ENCODE data around the gene CCDC112.

The CCDC112 gene, protein sequence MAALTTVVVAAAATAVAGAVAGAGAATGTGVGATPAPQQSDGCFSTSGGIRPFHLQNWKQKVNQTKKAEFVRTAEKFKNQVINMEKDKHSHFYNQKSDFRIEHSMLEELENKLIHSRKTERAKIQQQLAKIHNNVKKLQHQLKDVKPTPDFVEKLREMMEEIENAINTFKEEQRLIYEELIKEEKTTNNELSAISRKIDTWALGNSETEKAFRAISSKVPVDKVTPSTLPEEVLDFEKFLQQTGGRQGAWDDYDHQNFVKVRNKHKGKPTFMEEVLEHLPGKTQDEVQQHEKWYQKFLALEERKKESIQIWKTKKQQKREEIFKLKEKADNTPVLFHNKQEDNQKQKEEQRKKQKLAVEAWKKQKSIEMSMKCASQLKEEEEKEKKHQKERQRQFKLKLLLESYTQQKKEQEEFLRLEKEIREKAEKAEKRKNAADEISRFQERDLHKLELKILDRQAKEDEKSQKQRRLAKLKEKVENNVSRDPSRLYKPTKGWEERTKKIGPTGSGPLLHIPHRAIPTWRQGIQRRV

DNA sequence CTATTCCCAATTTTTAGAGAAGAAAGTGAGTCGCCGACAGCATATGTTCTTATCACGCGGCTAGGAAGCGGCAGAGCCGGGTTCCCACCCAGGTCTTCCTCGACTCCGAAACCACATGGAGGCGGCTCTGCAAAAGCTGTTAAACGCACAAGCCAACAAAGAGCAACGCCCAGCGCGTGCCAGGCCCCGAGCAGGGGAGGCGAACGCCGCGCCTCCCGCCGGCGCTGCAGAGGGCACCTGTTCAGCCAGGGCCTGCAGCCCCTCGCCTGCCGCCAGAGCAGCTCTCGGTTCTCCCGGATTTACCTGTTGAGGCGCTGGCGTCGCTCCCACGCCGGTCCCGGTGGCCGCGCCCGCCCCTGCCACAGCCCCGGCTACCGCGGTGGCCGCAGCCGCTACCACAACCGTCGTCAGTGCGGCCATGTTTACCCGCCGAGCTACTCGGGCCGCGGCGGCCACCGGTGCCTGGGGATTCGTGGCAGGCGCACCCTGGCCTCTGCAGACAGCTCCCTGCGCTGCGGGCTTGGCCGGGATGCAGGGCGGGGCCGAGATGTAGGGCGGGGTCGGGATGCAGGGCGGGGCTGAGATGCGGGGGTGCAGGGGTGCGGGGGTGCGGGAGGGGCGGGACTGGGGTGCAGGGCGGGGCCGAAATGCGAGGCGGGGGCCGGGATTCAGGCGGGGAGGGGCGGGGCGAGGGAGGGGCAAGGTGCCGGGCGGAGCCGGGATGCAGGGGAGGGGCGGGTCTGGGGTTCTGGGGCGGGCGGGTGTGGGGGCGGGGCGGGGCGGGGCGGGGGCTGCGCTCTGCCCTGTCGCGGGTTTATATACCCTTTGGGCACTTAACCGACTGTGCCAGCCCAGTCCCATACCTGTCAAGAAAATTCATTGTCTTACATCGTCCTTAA lies at the start of gene CCDC112:
TSS of gene CCDC112 (minus strand) at position 531 of the 899 bp plus-strand sequence. CDS start at position 420, 111 bp downstream.
- DNase-seq (ENCODE audit: low spot score): peak; percentile 84

DNA sequence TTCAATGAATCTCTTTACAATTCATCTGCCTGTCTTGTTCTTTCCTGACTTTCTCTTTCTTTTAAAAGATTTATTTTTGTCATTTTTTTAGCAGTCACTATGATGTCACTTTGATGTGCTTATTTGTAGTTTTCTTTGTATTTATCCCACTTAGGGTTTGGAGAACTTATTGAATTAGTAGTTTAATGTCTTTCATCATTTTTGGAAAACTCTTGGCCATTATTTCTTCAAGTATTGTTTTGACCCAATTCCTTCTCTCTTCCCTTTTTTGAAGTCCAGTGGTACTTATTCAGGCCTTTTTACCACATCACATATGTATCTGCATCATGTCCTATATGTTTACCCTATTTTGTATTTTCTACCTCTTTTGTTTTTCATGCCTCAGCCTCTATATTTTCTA lies 48.9 kb upstream of the CCDC112 start:
- no peak for DNase-seq (ENCODE audit: low spot score)

DNA sequence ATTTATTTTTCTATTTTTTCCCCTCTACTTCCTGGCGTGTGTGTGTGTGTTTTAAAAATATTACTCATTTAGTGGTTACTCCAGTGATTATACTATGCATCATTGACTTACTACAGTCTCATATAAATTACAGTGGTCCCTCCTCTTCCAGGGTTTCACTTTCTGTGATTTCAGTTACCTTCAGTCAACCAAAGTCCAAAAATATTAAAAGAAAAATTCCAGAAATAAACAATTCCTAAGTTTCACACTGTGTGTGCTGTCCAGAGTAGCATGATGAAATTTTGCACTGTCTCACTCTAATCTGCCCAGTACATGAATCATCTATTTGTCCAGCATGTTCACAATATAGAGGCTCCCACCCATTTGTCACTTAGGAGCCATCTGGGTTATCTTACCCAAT lies 47.4 kb upstream of the CCDC112 start:
- no peak for DNase-seq (ENCODE audit: low spot score)

DNA sequence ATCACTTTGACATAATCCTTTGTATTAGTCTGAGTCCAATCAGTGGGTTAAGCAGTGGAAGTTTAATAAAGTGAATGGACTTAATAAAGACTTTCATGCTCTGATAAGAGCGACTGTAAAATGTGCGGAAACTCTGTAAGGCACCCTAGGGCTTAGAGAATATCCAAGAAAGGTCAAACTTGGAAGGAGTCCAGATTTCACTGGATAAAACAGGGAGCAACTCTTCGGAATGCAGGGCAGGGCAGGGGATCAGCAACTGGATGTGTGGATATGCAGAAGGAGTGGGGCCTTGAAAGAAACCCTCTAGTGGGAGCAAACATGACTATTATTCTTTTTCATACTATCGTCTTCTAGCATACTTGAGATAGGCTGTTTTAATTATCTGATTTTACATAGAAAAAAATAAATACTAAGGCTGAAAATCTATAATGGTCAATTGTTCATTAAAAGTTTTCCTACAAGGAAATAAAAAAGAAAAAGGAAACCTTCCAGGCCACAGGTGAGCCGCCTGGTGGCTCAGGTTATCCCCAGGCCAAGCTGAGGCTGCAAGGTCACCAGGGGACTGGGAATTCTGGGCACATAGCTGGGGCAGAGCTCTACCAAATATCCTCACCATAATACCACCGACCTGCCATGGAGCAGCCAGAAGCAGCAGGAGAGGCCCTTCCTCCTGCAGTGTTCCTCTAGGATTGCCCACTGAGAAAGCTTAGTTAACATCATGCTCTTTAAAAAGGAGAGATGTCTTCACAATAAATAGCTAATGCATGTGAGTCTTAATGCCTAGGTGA lies 46.3 kb upstream of the CCDC112 start:
- DNase-seq (ENCODE audit: low spot score): no peak

DNA sequence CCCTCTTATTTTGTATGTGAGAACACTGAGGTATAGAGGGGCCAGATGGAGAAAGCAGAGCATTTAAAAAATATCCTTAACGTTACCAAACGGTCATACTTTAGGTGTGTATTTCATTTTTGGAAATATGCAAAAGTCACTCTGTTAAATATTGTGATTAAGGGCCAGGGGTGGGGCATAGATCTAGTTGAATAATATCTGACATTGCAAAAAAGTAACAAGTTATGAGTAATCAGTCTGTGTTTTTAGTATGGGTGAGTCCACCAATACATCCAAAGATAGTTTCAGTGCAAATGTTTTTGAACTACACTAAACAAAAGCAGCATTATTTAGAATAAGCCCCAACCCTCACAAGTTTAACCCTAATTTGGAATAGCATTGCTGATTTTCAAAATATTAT lies 45.3 kb upstream of the CCDC112 start:
- DNase-seq (ENCODE audit: low spot score): no peak

DNA sequence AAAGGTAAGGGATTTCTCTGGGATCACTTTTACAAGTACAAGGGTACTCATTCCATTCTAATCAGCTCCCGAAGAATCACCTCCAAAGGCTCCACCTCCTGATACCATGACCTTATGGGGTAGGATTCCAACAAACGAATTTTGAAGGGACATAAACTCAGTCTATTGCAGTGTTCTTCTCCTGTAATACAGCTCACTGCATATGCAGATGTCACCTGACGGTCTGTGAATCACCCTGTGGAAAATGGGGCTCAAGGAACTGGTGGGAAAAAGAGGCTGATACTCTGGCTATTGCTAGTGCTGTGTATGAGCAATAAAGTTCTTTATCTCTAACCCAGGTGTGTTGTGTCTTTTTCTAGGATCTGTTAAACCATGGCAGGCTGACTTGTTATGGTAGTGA lies 42.4 kb upstream of the CCDC112 start:
- DNase-seq (ENCODE audit: low spot score): no peak

DNA sequence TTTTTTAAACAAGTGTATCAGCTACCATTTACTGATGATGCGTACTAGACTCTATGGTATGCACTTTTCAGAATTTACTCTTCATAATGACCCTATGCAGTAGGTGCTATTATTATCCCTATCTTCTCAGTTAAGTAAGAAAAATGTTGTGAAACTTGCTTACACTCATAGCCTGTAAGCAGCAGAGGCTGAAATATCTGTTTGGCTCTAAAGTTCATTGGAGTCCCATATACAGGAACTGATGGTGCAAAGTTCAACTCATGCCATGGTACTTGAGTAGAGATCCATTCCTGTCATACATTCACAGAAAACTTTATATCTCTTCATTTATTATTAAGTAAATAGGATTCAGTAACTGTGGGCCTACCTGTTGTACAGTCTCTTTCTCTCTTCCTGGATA lies 41.4 kb upstream of the CCDC112 start:
- DNase-seq (ENCODE audit: low spot score): no peak

DNA sequence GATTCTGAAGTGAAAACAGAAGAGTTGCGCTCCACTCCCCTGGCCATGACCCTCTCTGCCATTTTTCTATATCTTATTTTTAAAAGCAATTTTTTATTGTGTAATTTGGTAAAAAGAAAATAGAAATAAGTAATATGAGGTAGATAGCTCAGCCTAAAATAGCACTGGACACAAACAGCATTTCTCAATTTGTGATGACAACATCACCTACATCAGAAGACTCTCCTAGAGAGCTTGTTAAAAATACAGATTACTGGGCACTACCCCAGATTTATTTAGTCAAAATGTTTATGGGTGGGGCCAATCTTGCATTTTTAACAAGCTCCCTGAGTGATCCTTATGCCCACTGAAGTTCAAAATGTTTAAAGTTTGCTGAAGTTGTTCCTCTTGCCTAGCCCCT lies 40.5 kb upstream of the CCDC112 start:
- DNase-seq (ENCODE audit: low spot score): no peak

DNA sequence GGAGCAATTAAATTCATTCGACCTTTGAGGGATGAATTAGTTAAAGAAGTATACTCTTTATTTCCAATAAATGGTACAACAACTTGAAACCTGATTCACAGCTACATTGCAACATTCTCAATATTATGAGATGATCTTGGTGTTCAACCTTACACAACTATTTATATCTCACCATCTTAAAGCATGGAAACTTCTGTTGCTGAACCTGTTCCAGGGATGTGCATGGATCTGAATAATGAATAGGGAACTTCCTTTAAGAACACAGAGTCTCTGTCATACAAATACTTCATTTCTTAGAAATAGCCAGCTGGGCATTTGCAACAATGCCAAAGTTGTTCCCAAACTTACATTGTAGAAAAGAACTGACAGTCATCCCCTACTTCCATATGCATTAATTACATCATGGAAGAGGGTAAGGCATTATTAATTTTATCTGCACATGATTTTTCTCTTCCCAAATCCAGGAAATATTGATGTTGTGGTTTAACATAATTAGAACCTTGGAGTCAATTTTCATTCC lies 39.8 kb upstream of the CCDC112 start:
- DNase-seq (ENCODE audit: low spot score): no peak

DNA sequence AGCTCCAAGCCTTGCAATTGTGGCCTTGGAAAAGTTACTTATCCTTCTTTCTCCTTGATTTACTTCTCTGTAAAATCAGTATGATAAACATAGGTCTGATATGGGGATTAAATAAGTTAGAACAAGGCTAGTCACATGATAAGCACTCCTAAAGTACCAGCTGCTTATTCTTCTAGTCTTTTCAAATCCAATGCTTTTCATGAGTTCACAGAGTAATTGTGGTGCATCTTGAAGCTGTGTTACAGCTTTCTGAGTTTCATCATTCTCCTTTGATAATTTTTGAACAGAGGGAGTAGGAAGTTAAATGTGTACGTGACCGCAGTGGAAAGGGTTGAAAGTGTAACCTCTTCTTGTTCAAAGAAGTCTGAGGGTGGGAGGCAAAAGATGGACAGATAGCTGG lies 38.8 kb upstream of the CCDC112 start:
- DNase-seq (ENCODE audit: low spot score): no peak

DNA sequence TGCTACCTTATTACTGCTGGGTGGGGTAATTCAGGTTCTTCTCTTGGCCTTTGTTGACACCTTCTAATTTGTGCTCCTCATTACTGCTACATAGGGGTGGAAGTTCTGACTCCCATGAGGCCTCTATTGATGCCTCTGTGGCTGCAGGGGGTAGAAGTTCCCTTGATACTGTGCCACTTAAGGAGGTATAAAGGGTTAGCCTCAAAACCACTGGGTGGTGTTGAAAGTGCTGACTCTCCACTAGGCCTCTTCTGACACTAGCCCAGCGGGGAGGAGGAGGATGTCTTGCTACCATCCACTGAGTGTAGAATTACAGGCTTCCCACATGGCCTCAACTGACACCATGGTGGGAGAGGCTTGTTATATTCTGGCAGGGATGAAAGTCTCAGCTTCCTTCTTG lies 36.7 kb upstream of the CCDC112 start:
- no peak for DNase-seq (ENCODE audit: low spot score)

DNA sequence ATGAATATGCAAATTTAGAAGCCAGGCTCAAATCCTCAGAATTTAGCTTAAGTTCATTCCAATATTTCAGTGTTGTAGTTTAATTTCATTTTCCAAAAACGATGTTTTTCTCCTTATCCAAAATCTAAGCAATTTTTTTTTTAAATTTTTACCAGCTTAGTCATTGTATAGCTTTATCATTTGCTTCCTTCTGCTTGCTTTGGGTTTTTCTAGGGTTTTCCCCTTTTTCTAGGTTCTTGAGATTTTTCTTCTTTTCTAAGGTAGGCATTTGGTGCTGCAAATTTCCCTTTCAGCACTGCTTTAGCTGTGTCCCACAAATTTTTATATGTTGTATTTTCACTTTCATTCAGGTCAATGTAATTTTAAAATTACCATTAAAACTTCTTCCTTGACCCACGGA lies 34.4 kb upstream of the CCDC112 start:
- DNase-seq (ENCODE audit: low spot score): no peak

DNA sequence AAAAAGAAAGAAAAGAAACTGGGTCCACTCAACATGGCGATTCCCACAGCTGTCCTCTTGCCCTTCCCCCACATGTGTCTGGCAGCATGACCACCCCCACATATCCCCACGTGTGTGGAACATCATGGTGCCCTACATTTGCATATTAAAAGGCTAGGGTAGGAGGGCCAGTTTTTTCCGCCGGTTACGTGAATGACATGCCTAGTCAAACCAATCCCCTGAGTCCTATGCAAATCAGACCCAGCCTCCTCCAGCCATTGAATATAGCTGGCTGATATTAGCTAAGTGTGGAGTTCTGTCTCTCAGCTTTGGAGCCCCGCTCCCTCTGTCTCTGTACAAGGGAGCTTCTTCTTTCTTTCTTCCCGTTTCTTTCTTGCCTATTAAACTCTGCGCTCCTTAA lies 33.0 kb upstream of the CCDC112 start:
- peak; percentile 52 for DNase-seq (ENCODE audit: low spot score)

DNA sequence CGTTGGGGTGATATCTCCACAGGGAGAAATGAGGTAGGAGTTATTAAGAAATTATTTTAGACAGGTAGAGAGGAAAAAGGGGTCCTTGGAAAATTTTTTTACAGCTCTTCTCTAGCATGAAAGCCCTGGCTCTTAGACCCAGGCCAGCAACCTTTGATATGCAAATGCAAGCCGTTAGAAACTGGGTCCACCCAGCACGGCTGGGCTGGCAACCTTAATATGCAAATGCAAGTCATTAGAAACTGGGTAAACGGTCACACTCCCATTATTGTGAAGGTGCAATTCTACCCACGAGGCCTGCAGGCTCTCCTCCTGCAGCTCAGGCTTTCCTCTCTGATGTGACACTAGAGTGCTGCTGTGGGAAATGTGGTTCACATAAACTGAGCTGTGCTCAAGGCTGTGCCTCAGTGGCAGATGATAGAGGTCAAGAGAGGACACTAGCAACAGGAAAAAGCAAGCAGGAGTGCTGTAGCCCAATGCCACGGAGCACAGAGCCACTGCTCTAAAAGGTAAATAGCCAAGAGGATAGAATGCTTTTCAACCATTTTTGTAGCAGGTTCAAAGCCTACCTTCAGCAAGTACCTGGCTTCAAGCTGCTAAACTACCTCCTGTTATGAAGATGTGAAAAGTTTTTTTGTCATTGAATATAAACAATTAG lies 32.3 kb upstream of the CCDC112 start:
- DNase-seq (ENCODE audit: low spot score): peak; percentile 27

DNA sequence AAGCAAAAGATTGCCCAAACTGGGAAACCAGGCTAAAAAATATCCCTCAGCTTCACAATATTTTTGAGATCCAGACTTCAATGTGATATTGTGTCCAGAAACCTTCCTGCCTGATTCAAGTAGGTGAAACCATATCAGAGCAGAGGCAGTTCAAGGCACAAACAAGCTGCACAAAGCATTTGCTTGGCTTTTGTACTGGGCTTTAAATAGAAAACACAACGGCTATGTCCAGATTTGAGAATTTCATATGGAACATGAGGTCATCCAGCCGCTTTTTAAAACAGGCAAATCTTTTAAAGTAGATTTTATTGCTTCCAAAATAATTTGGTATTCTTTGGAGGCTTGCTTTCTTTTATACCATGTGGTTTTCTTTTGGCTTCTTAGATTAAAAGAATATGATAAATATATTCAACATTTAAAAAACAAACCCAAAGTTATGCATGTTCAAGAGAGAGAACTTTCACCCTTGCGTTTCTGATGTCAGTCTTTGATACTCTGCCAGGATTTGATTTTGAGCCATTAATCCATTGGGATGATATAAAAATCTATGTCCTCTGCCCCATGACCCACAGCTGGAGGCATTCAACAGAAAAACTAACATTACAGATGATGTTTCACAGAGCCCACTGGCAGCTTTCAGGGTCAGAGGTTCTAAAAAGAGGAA lies 29.0 kb upstream of the CCDC112 start:
- no peak for DNase-seq (ENCODE audit: low spot score)

DNA sequence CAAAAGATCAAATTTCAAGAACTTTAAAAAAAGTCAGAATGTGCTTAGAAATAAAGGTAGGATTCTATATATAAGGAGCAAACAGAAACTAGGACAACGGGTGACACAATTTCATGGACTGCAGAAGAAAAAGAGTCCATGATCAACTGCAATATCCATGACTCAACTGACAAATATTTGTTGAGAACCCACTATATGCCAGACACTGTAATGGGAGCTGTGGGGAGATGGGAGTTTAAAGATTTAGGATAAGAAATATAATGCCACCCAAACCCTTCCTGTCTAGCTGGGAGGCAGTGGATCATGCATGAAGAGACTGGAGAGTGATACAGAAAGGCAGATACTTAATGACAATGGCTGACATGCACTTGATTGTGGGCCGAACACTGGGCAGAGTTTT lies 27.6 kb upstream of the CCDC112 start:
- no peak for DNase-seq (ENCODE audit: low spot score)

DNA sequence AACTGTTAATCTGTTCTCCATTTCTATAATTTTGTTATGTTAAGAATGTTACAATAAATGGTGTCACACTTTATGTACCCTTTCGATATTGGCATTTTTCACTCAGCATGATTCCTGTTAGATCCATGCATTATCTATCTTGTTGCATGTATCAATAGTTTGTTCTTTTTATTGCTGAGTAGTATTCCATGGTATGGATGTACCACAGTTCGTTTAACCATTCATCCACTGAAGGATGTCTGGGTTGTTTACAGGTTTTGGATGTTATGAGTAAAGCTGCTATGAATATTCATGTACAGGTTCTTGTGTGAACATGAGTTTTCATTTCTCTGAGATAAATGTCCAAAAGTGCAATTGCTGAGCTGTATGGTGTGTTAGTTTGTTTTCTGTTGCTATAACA lies 26.3 kb upstream of the CCDC112 start:
- DNase-seq (ENCODE audit: low spot score): no peak

DNA sequence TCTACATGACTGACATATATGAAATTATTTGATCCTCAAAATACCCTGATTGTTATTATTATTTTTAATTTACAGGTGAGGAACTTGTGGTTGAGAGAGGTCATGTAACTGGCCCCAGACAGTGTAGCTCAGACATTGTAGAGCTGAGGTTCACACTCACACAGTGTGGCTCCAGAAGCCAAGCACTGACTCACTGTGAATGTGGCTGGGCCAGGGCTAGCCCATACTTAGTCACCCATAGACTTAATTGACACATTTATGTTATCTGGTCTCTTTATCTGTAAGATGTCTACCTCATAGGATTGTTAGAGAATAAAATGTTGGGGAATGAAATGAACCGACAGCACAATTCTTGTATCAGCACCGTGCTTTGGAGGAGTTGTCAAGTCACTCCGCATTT lies 24.9 kb upstream of the CCDC112 start:
- no peak for DNase-seq (ENCODE audit: low spot score)

DNA sequence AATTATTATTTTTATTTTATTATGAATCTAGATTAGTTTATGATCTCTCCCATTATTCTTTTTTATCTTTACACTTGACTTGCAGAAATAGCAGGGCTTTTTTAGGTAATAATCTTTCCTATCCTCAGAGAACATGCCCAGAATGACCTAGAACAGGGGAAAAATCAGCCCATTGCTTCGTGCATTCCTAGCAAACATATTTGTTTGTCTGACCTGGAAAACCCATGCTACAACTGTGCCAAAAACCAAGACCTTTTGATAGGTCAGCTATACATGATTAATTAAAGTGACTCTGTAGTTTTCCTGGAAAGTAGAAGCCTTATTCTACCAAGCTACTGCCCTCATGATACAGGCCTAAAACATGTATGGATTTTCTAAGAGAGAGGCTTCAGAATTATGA lies 24.1 kb upstream of the CCDC112 start:
- DNase-seq (ENCODE audit: low spot score): no peak

DNA sequence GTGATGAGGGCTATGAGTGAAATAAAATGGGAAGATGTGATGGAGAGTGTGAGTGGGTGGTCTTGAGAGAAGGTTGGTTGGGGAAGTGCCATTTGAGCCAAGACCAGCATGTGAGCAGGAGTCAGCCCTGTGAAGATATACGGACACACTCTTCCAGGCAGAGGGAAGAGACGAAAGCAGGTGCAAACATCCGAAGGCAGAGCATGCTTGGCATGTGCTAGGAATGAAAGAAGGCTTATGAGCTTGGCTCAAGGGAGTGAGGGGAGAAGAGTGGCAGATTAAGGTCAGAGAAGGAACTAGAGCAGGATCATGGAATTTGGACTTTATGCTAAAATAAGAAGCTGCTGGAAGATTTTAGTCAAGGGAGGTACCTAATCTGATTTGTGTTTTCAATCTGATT lies 23.6 kb upstream of the CCDC112 start:
- no peak for DNase-seq (ENCODE audit: low spot score)

DNA sequence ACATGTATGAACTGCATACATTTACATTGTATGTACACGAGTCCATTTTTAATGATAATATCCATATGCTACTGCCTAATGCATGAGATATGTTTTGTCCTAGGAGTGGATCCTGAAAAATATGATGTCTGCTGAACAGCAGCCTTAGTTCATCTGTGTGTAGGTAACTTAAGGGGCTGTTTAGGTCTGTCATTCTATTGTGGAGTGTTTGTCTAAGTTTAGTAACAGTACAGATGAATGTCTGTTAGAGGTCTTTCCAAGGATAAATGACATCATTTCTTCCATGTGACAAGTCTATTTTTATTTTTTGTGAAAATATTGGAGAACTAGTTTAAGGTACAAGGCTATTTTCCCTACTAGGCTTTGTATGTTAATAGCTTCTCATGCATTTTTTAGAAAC lies 22.6 kb upstream of the CCDC112 start:
- DNase-seq (ENCODE audit: low spot score): no peak

Data from putamen (tissue), 1 donor.